RWPE1 (cell line): Measurements from ENCODE around the gene BRD3.
A peak's percentile ranks its signal among the peaks of the same experiment; 100 is the strongest.

Source experiments
- CTCF ChIA-PET: fragments of 350-600 bp; sonication (Branson Sonifier 250); formaldehyde crosslinking; extraction: SDS; loops from one replicate; lab custom pipeline; 2021; lab: Yijun Ruan, JAX
- POLR2A ChIA-PET: fragments of 400-600 bp; formaldehyde crosslinking; extraction: SDS; loops from one replicate; lab custom pipeline; 2020; ENCODE audit warnings: antibody characterized with exemption; ENCODE audit not compliant: low non-redundant PET; lab: Yijun Ruan, JAX
- DNase-seq: peaks from one replicate; pipeline ENCODE4 v3.0.0; 2012; ENCODE audit warnings: low spot score
- H3K27ac ChIP-seq: fragments of 450-650 bp; 2 replicates; pipeline ENCODE4 v1.5.1; 2017
- CTCF ChIP-seq: fragments of 450-650 bp; conservative IDR thresholded peaks from 2 replicates; pipeline ENCODE4 v1.5.1; 2017; ENCODE audit warnings: low read depth, mild to moderate bottlenecking

BRD3 gene

GRCh38 chr9:134100040-134100439 is 32.2 kb upstream of the BRD3 start:
- POLR2A ChIA-PET: no interaction called here
- CTCF ChIA-PET: no interaction called here
- no peak for DNase-seq

DNA sequence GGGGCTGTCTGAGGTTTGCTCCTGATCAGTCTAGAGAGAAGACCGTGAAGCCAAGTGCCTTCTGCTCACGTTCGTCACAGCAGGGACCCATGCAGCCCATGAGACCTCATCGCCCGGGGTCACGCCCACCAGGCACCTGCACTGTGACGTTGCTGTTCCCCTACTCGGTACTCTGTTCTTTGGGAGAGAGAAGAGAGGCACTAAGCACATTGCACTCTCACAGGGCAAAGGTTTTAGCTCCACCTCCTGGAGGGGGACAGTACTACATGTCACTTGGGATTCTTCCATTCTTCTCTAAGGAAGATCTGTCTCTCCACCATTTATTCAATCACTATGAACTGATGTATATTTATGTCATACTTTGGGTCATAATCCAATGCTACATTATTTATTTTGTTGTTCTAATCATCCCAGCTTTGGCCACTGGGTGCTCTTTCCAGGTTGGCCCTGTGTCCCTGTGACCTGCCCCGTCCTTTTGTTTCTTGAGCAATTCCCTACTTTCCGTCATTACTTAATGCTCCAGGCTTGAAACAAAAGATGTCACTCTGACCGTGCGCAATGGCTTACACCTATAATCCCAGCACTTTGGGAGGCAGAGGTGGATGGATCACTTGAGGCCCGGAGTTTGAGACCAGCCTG is 31.4 kb upstream of the BRD3 start:
- ChIA-PET POLR2A (interaction anchor here (0.7 kb wide), 1 partner anchor 106 kb away, joined by 3 read pairs; no protein-coding TSS in a partner anchor), CTCF (interaction anchor here (0.5 to 2.3 kb wide), 10 partner anchors 11 to 417 kb away, joined by 3 to 21 read pairs (median 4); no protein-coding TSS in a partner anchor)
- peak; percentile 77 for DNase-seq
- TF ChIP-seq CTCF: peak; percentile 83
- no peak overlapping the region for H3K27ac ChIP-seq

More at GRCh38 chr9:134100040-134100439, 32.2 kb upstream of the BRD3 start:
- H3K27ac ChIP-seq: no peak overlapping the region
- no peak for TF ChIP-seq CTCF

GRCh38 chr9:134089972-134090371 is 22.1 kb upstream of the BRD3 start:
- TF ChIP-seq CTCF: no peak
- ChIA-PET CTCF (no interaction called here), POLR2A (no interaction called here)
- H3K27ac ChIP-seq: no peak overlapping the region
- DNase-seq: no peak

GRCh38 chr9:134088063-134088725 is 20.4 kb upstream of the BRD3 start:
- POLR2A ChIA-PET: no interaction called here

GRCh38 chr9:134085674-134086073 is 17.8 kb upstream of the BRD3 start:
- TF ChIP-seq CTCF: no peak
- CTCF ChIA-PET: no interaction called here
- no peak for DNase-seq
- no peak overlapping the region for H3K27ac ChIP-seq
- POLR2A ChIA-PET: no interaction called here

More at GRCh38 chr9:134088063-134088725, 20.4 kb upstream of the BRD3 start:
- no peak for TF ChIP-seq CTCF
- H3K27ac ChIP-seq: no peak overlapping the region
- CTCF ChIA-PET: interaction anchor here (0.6 to 0.8 kb wide), 2 partner anchors 11 to 93 kb away, joined by 3 read pairs; no protein-coding TSS in a partner anchor
- no peak for DNase-seq

- H3K27ac ChIP-seq: no peak overlapping the region
- CTCF ChIA-PET: no interaction called here
- POLR2A ChIA-PET: no interaction called here
- no peak for DNase-seq
- no peak for TF ChIP-seq CTCF
Observed at GRCh38 chr9:134083451-134083850, 15.6 kb upstream of the BRD3 start.
